MM.1S (cell line): ENCODE results near the gene TANK.

Experiments
- DNase-seq: peaks from one replicate; pipeline ENCODE4 v3.0.0-alpha.2; 2015
- H2AFZ ChIP-seq: fragments of 300-600 bp; sonication (generic); 2 replicates; pipeline ENCODE4 v1.6.0; 2016; ENCODE audit warnings: antibody characterized with exemption, low read length
- H3F3A ChIP-seq: fragments of 300-600 bp; sonication (generic); 2 replicates; pipeline ENCODE4 v1.6.1; 2016; ENCODE audit warnings: mild to moderate bottlenecking, antibody characterized with exemption, low read length, moderate library complexity, mixed read lengths; ENCODE audit not compliant: insufficient read depth
- H3K27ac ChIP-seq: fragments of 300-600 bp; sonication (generic); 2 replicates; pipeline ENCODE4 v1.5.1; 2016; ENCODE audit warnings: mild to moderate bottlenecking, low read length
- H3K27me3 ChIP-seq: fragments of 300-600 bp; sonication (generic); replicated peaks from 2 replicates; pipeline ENCODE4 v1.6.0; 2016; ENCODE audit warnings: low read length; ENCODE audit not compliant: insufficient read depth
- H3K36me3 ChIP-seq: fragments of 300-600 bp; sonication (generic); replicated peaks from 2 replicates; pipeline ENCODE4 v1.6.1; 2016; ENCODE audit warnings: mild to moderate bottlenecking, low read length, mixed read lengths; ENCODE audit not compliant: insufficient read depth
- H3K4me1 ChIP-seq: fragments of 300-600 bp; sonication (generic); 2 replicates; pipeline ENCODE4 v1.6.1; 2016; ENCODE audit warnings: low read length, mixed read lengths
- H3K4me2 ChIP-seq: fragments of 300-600 bp; sonication (generic); 2 replicates; pipeline ENCODE4 v1.6.0; 2016; ENCODE audit warnings: low read depth, low read length
- H3K4me3 ChIP-seq: fragments of 300-600 bp; sonication (generic); 2 replicates; pipeline ENCODE4 v1.5.1; 2016; ENCODE audit warnings: low read length, mixed read lengths
- H3K79me2 ChIP-seq: fragments of 300-600 bp; sonication (generic); 2 replicates; pipeline ENCODE4 v1.6.1; 2016; ENCODE audit warnings: mixed run types, low read length, mixed read lengths
- H3K9ac ChIP-seq: fragments of 300-600 bp; sonication (generic); 2 replicates; pipeline ENCODE4 v1.6.1; 2016; ENCODE audit warnings: low read length, mixed read lengths
- H3K9me2 ChIP-seq: fragments of 300-600 bp; sonication (generic); replicated peaks from 2 replicates; pipeline ENCODE4 v1.6.1; 2016; ENCODE audit warnings: mild to moderate bottlenecking, low read length, mixed read lengths; ENCODE audit not compliant: insufficient read depth
- H3K9me3 ChIP-seq: fragments of 300-600 bp; sonication (generic); replicated peaks from 2 replicates; pipeline ENCODE4 v1.6.1; 2016; ENCODE audit warnings: mild to moderate bottlenecking, low read length, mixed read lengths; ENCODE audit not compliant: insufficient read depth
- H4K20me1 ChIP-seq: fragments of 300-600 bp; sonication (generic); 2 replicates; pipeline ENCODE4 v1.6.1; 2016; ENCODE audit warnings: mild to moderate bottlenecking, low read length, moderate library complexity, mixed read lengths; ENCODE audit not compliant: insufficient read depth
- EZH2 ChIP-seq: fragments of 300-600 bp; sonication (generic); optimal IDR thresholded peaks from 2 replicates; pipeline ENCODE3; 2017; ENCODE audit warnings: low read depth, mild to moderate bottlenecking, antibody characterized with exemption, low read length, mixed read lengths
- EZH2phosphoT487 ChIP-seq: fragments of 300-600 bp; sonication (generic); IDR thresholded peaks from 2 replicates; pipeline ENCODE4 v1.6.1; 2018; ENCODE audit warnings: antibody characterized with exemption, low read length
- TF ChIP-seq, protein P1 (sequence below): fragments of 300-600 bp; sonication (generic); IDR thresholded peaks from 2 replicates; pipeline ENCODE4 v1.5.1; 2016; ENCODE audit warnings: antibody characterized with exemption, low read length, mixed read lengths

Gene TANK

GRCh38 chr2:161209902-161210301 lies 49.7 kb downstream of the TANK start:
- H3K27me3 ChIP-seq: no peaks in the 10 kb centered on the region
- H3K4me1 ChIP-seq: no peaks in the 10 kb centered on the region
- no peak overlapping the region for H3K9ac ChIP-seq
- no peak overlapping the region for H3K4me2 ChIP-seq
- no peaks in the 10 kb centered on the region for H3K9me2 ChIP-seq
- H3K9me3 ChIP-seq: no peaks in the 10 kb centered on the region
- H3K4me3 ChIP-seq: no peak overlapping the region
- no peak for DNase-seq
- no peaks in the 10 kb centered on the region for H4K20me1 ChIP-seq
- H3K36me3 ChIP-seq: no peaks in the 10 kb centered on the region
- no peak for TF ChIP-seq EZH2
- TF ChIP-seq, protein P1, sequence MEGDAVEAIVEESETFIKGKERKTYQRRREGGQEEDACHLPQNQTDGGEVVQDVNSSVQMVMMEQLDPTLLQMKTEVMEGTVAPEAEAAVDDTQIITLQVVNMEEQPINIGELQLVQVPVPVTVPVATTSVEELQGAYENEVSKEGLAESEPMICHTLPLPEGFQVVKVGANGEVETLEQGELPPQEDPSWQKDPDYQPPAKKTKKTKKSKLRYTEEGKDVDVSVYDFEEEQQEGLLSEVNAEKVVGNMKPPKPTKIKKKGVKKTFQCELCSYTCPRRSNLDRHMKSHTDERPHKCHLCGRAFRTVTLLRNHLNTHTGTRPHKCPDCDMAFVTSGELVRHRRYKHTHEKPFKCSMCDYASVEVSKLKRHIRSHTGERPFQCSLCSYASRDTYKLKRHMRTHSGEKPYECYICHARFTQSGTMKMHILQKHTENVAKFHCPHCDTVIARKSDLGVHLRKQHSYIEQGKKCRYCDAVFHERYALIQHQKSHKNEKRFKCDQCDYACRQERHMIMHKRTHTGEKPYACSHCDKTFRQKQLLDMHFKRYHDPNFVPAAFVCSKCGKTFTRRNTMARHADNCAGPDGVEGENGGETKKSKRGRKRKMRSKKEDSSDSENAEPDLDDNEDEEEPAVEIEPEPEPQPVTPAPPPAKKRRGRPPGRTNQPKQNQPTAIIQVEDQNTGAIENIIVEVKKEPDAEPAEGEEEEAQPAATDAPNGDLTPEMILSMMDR: no peak
- no peak for TF ChIP-seq EZH2phosphoT487
- no peak overlapping the region for H2AFZ ChIP-seq
- no peaks in the 10 kb centered on the region for H3K79me2 ChIP-seq
- H3F3A ChIP-seq: no peaks in the 10 kb centered on the region
- H3K27ac ChIP-seq: no peak overlapping the region

DNA sequence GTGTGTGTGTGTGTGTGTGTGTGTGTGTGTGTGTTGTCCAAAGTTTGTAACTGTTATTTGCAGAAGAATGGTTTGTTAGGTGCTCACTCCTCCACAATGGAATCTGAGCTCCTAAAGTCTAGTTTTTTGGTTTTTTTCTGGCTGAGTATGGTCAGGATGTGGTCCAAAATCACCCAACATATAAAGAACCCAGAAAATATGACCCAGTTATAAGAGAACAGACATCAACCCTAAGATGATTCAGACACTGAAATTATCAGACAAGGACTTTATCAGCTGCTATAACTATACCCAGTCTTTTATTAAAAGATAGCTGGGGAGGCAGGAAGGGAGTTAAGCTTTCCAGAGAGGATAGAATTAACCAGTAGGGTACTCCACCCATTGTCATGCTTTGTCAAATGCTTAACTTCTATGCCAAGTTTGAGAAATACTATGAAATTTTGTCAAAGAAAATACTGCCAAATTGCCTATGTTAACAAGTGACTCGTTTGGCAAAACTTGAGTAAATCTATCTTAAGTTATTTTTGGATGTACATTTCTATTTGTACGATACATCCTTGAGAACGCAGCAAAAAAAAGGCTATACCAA lies 57.5 kb downstream of the TANK start:
- no peaks in the 10 kb centered on the region for H3K36me3 ChIP-seq
- no peak overlapping the region for H3K4me3 ChIP-seq
- H3K27me3 ChIP-seq: no peaks in the 10 kb centered on the region
- no peak overlapping the region for H3K4me2 ChIP-seq
- no peaks in the 10 kb centered on the region for H4K20me1 ChIP-seq
- DNase-seq: no peak
- no peaks in the 10 kb centered on the region; the same call in 1 of the 2 replicates for H3F3A ChIP-seq
- H3K9me2 ChIP-seq: no peaks in the 10 kb centered on the region
- H3K4me1 ChIP-seq: no peaks in the 10 kb centered on the region
- H3K9me3 ChIP-seq: no peaks in the 10 kb centered on the region
- H3K9ac ChIP-seq: no peak overlapping the region
- H3K79me2 ChIP-seq: no peaks in the 10 kb centered on the region
- H2AFZ ChIP-seq: no peak overlapping the region
- no peak overlapping the region for H3K27ac ChIP-seq
- no peak for TF ChIP-seq EZH2
- TF ChIP-seq EZH2phosphoT487: no peak
- TF ChIP-seq, protein P1: no peak

DNA sequence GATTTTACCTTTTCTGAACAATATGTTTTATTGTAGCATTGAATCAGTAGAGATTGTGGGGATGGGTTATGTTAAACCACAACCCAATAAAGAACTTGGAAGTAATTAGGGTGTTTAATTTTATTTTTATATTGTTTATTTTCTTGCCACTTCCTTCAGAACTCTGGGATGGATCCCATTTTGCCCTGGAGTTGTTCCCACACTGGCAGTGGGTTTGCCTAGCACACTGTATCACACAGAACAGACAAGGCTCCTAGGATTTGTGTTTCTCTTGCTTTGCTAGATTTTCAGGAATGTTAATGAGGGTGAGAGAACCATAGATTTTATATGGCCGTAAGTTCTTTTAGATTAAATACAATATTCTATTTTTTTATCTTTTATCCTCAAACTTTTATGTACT lies 59.0 kb downstream of the TANK start:
- H3K4me3 ChIP-seq: no peak overlapping the region
- TF ChIP-seq, protein P1: no peak
- TF ChIP-seq EZH2phosphoT487: no peak
- no peak for TF ChIP-seq EZH2
- no peak overlapping the region for H3K27ac ChIP-seq
- H3K9ac ChIP-seq: no peak overlapping the region
- no peaks in the 10 kb centered on the region; the same call in 1 of the 2 replicates for H3F3A ChIP-seq
- no peaks in the 10 kb centered on the region for H3K4me1 ChIP-seq
- no peaks in the 10 kb centered on the region for H3K9me2 ChIP-seq
- no peak overlapping the region for H3K4me2 ChIP-seq
- no peak overlapping the region for H2AFZ ChIP-seq
- no peaks in the 10 kb centered on the region for H3K9me3 ChIP-seq
- H3K36me3 ChIP-seq: no peaks in the 10 kb centered on the region
- H3K27me3 ChIP-seq: no peaks in the 10 kb centered on the region
- H3K79me2 ChIP-seq: no peaks in the 10 kb centered on the region
- no peaks in the 10 kb centered on the region for H4K20me1 ChIP-seq
- DNase-seq: no peak
